HEK293 (cell line): ENCODE data around the gene AGAP3.
A peak's percentile ranks its signal among the peaks of the same experiment; 100 is the strongest.

Source experiments
- CTCF ChIA-PET: fragments of 350-600 bp; formaldehyde crosslinking; extraction: SDS; loops from one replicate; lab custom pipeline; 2021; ENCODE audit warnings: antibody characterized with exemption; lab: Yijun Ruan, JAX
- POLR2A ChIA-PET: fragments of 300-600 bp; formaldehyde crosslinking; extraction: SDS; loops from one replicate; lab custom pipeline; 2020; ENCODE audit warnings: antibody characterized with exemption, inconsistent platforms; lab: Yijun Ruan, JAX
- H3K27ac ChIP-seq: fragments of 200-500 bp; sonication (Bioruptor generic); 2 replicates; pipeline ENCODE4 v1.5.1; 2014; ENCODE audit warnings: low read depth, low read length, control low read depth, inconsistent platforms; ENCODE audit errors: extremely low read depth
- H3K36me3 ChIP-seq, 2 experiments: fragments of 200-500 bp in 1 of 2; sonication (Bioruptor generic) in 1 of 2; 1 replicate in 1 of 2; 2 replicates in 1 of 2; pipeline ENCODE4 v1.5.1; 2014 to 2017; ENCODE audit warnings: inconsistent platforms in 2 of 2, low read length in 2 of 2; ENCODE audit not compliant: control insufficient read depth in 2 of 2, insufficient read depth in 1 of 2
- H3K4me1 ChIP-seq: fragments of 200-500 bp; sonication (Bioruptor generic); 2 replicates; pipeline ENCODE4 v1.5.1; 2014; ENCODE audit warnings: mild to moderate bottlenecking, low read length, inconsistent platforms; ENCODE audit not compliant: control insufficient read depth, insufficient read depth
- H3K4me3 ChIP-seq: 2 replicates; pipeline ENCODE4 v1.5.1; 2011; ENCODE audit warnings: low read depth, mild to moderate bottlenecking, control low read depth, low read length, moderate library complexity
- H3K9me3 ChIP-seq: fragments of 200-500 bp; sonication (Bioruptor generic); 2 replicates; pipeline ENCODE4 v1.5.1; 2014; ENCODE audit warnings: low read depth, low read length, inconsistent platforms; ENCODE audit not compliant: control insufficient read depth, insufficient read depth
- KLF9 ChIP-seq: fragments of 450-650 bp; formaldehyde crosslinking; IDR thresholded peaks from 2 replicates; pipeline ENCODE4 v1.5.1; 2016; ENCODE audit warnings: missing biosample characterization, missing genetic modification characterization, low read depth
- MYNN ChIP-seq: fragments of 450-650 bp; formaldehyde crosslinking; IDR thresholded peaks from 2 replicates; pipeline ENCODE4 v1.5.1; 2016; ENCODE audit warnings: missing biosample characterization, missing genetic modification characterization, borderline replicate concordance
- MZF1 ChIP-seq: fragments of 450-650 bp; formaldehyde crosslinking; IDR thresholded peaks from 2 replicates; pipeline ENCODE4 v1.5.1; 2017; ENCODE audit warnings: missing biosample characterization, missing genetic modification characterization, borderline replicate concordance
- OSR2 ChIP-seq: fragments of 450-650 bp; formaldehyde crosslinking; IDR thresholded peaks from 2 replicates; pipeline ENCODE4 v1.5.1; 2016; ENCODE audit warnings: missing biosample characterization, missing genetic modification characterization
- ZFP41 ChIP-seq: fragments of 450-650 bp; formaldehyde crosslinking; IDR thresholded peaks from 2 replicates; pipeline ENCODE4 v1.5.1; 2016; ENCODE audit warnings: missing biosample characterization, missing genetic modification characterization, borderline replicate concordance
- ZIC2 ChIP-seq: fragments of 450-650 bp; formaldehyde crosslinking; IDR thresholded peaks from 2 replicates; pipeline ENCODE4 v1.5.1; 2016; ENCODE audit warnings: missing biosample characterization, missing genetic modification characterization
- ZNF121 ChIP-seq: fragments of 450-650 bp; formaldehyde crosslinking; IDR thresholded peaks from 2 replicates; pipeline ENCODE4 v1.5.1; 2016; ENCODE audit warnings: missing biosample characterization, missing genetic modification characterization
- ZNF19 ChIP-seq: fragments of 450-650 bp; formaldehyde crosslinking; IDR thresholded peaks from 2 replicates; pipeline ENCODE4; 2016; ENCODE audit warnings: missing biosample characterization, missing genetic modification characterization, low read depth
- ZNF221 ChIP-seq: fragments of 450-650 bp; formaldehyde crosslinking; IDR thresholded peaks from 2 replicates; pipeline ENCODE4 v1.5.1; 2017; ENCODE audit warnings: missing biosample characterization, missing genetic modification characterization, borderline replicate concordance
- ZNF292 ChIP-seq: fragments of 450-650 bp; formaldehyde crosslinking; IDR thresholded peaks from 2 replicates; pipeline ENCODE4 v1.5.1; 2016; ENCODE audit warnings: low read depth, missing biosample characterization, missing genetic modification characterization, borderline replicate concordance
- ZNF394 ChIP-seq: fragments of 450-650 bp; formaldehyde crosslinking; IDR thresholded peaks from 2 replicates; pipeline ENCODE4 v1.5.1; 2016; ENCODE audit warnings: missing biosample characterization, missing genetic modification characterization, mild to moderate bottlenecking, moderate library complexity, borderline replicate concordance
- ZNF48 ChIP-seq: fragments of 450-650 bp; formaldehyde crosslinking; IDR thresholded peaks from 2 replicates; pipeline ENCODE4 v1.5.1; 2016; ENCODE audit warnings: missing biosample characterization, missing genetic modification characterization
- ZNF701 ChIP-seq: fragments of 450-650 bp; formaldehyde crosslinking; IDR thresholded peaks from 2 replicates; pipeline ENCODE4 v1.5.1; 2016; ENCODE audit warnings: missing biosample characterization, missing genetic modification characterization
- ZNF776 ChIP-seq: fragments of 450-650 bp; formaldehyde crosslinking; IDR thresholded peaks from 2 replicates; pipeline ENCODE4 v1.5.0; 2017; ENCODE audit warnings: missing biosample characterization, missing genetic modification characterization, borderline replicate concordance
- ZNF777 ChIP-seq: fragments of 450-650 bp; formaldehyde crosslinking; IDR thresholded peaks from 2 replicates; pipeline ENCODE4 v1.5.1; 2017; ENCODE audit warnings: missing biosample characterization, missing genetic modification characterization, borderline replicate concordance
- ZSCAN23 ChIP-seq: fragments of 450-650 bp; formaldehyde crosslinking; IDR thresholded peaks from 2 replicates; pipeline ENCODE4 v1.5.1; 2016; ENCODE audit warnings: missing biosample characterization, missing genetic modification characterization
- TF ChIP-seq, protein P1 (sequence below): fragments of 450-650 bp; formaldehyde crosslinking; IDR thresholded peaks from 2 replicates; pipeline ENCODE4 v1.5.1; 2016; ENCODE audit warnings: missing biosample characterization, missing genetic modification characterization
- TF ChIP-seq, protein P2 (sequence below): fragments of 450-650 bp; formaldehyde crosslinking; IDR thresholded peaks from 2 replicates; pipeline ENCODE4 v1.5.1; 2017; ENCODE audit warnings: missing biosample characterization, missing genetic modification characterization
- TF ChIP-seq, protein P3 (sequence below): fragments of 450-650 bp; formaldehyde crosslinking; IDR thresholded peaks from 2 replicates; pipeline ENCODE4 v1.5.1; 2016; ENCODE audit warnings: missing biosample characterization, missing genetic modification characterization
- TF ChIP-seq, protein P4 (sequence below): fragments of 450-650 bp; formaldehyde crosslinking; IDR thresholded peaks from 2 replicates; pipeline ENCODE4; 2016; ENCODE audit warnings: missing biosample characterization, missing genetic modification characterization
- TF ChIP-seq, protein P5 (sequence below): fragments of 450-650 bp; formaldehyde crosslinking; IDR thresholded peaks from 2 replicates; pipeline ENCODE4 v1.5.1; 2016; ENCODE audit warnings: missing biosample characterization, missing genetic modification characterization
- TF ChIP-seq, protein P6 (sequence below): fragments of 450-650 bp; formaldehyde crosslinking; IDR thresholded peaks from 2 replicates; pipeline ENCODE4 v1.5.1; 2016; ENCODE audit warnings: missing biosample characterization, missing genetic modification characterization

The AGAP3 gene

DNA sequence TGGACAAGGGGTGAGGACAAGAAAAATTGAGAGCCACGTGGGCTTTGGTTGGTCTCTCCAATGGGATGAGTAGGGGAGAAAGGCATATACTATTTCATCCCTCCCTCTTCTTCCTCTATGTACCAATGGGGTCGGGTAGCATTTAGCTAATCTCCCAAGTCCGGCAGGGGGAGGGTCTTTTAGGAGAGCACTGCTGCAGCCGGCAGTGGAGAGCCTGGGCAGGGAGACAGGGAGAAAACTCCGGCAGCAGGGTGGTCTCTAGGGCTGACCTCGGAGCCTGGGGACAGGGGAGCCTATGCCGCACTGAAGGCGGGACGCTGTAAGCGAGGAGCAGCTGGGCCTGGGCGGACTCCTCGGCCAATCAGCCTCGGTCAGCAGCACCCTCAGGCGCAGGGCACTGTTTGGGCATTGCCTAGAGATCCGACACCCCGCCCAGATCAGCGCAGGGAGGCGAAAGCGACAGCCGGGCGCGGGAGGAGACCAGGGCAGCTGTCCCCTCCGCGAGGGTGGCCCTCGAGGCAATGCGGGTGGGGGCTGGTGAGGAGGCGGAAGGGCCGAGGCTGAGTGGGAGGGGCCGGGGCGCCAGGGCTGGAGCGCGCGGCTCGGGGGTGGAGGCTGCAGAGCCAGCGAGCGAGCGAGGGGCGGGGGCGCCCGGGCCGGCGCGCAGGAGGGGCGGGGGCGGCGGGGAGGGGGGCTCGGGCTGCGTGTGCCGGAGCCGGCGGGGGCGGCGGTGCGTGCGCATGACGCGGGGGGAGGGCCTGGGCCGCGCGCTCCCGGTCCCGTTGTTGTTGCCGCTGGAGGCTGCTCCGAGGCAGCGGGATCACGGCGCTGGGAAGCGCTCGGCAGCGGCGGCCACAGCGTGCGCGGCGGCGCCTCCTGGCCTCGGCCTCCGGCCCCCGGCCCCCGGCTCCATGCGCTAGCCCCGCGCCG, at the start of gene AGAP3:
TSS of gene AGAP3 (plus strand) at position 785 of the 930 bp plus-strand sequence. CDS start 267 bp downstream, outside the sequence.
- Histone ChIP-seq H3K27ac (peak within 1 kb of the TSS; percentile 82), H3K36me3 (peaks cover 0 to 15% of the 10 kb centered on the region in 2 experiments; a peak in 1 of 3 replicates), H3K4me1 (peaks cover 7% of the 10 kb centered on the region), H3K9me3 (no peaks in the 10 kb centered on the region), H3K4me3 (peak within 1 kb of the TSS; percentile 80)
- CTCF ChIA-PET = interaction anchor here (0.6 to 2.2 kb wide), 10 partner anchors 21 to 75 kb away, joined by 3 to 19 read pairs (median 5); no protein-coding TSS in a partner anchor
- POLR2A ChIA-PET = interaction anchor here (1.2 to 3.0 kb wide), 7 partner anchors 9 to 151 kb away, joined by 3 to 16 read pairs (median 6); partner anchors contain the start of genes ABCB8 and ABCF2
- TF ChIP-seq, protein P1, sequence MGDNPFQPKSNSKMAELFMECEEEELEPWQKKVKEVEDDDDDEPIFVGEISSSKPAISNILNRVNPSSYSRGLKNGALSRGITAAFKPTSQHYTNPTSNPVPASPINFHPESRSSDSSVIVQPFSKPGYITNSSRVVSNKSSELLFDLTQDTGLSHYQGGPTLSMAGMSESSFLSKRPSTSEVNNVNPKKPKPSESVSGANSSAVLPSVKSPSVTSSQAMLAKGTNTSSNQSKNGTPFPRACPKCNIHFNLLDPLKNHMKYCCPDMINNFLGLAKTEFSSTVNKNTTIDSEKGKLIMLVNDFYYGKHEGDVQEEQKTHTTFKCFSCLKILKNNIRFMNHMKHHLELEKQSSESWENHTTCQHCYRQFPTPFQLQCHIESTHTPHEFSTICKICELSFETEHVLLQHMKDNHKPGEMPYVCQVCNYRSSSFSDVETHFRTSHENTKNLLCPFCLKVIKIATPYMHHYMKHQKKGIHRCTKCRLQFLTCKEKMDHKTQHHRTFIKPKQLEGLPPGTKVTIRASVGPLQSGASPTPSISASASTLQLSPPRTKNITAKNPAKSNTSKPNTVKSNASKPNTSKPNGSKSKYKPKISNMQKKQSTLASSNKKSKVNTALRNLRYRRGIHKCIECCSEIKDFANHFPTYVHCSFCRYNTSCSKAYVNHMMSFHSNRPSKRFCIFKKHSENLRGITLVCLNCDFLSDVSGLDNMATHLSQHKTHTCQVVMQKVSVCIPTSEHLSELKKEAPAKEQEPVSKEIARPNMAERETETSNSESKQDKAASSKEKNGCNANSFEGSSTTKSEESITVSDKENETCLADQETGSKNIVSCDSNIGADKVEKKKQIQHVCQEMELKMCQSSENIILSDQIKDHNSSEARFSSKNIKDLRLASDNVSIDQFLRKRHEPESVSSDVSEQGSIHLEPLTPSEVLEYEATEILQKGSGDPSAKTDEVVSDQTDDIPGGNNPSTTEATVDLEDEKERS (tag by site-specific recombination) = no peak
- TF ChIP-seq ZNF221 (tag by site-specific recombination) (no peak), MYNN (tag by site-specific recombination) (no peak), ZNF776 (tag by site-specific recombination) (no peak), ZFP41 (tag by site-specific recombination) (no peak), ZIC2 (peak; percentile 58), OSR2 (no peak), ZSCAN23 (tag by site-specific recombination) (no peak), ZNF292 (tag by site-specific recombination) (no peak), ZNF777 (tag by site-specific recombination) (no peak; the same call in 1 of the 2 replicates), KLF9 (tag by site-specific recombination) (peak; percentile 86), ZNF121 (no peak), ZNF394 (tag by site-specific recombination) (peak; percentile 86), ZNF701 (tag by site-specific recombination) (no peak), MZF1 (no peak), ZNF19 (tag by site-specific recombination) (no peak), ZNF48 (tag by site-specific recombination) (no peak)
- TF ChIP-seq, protein P2, sequence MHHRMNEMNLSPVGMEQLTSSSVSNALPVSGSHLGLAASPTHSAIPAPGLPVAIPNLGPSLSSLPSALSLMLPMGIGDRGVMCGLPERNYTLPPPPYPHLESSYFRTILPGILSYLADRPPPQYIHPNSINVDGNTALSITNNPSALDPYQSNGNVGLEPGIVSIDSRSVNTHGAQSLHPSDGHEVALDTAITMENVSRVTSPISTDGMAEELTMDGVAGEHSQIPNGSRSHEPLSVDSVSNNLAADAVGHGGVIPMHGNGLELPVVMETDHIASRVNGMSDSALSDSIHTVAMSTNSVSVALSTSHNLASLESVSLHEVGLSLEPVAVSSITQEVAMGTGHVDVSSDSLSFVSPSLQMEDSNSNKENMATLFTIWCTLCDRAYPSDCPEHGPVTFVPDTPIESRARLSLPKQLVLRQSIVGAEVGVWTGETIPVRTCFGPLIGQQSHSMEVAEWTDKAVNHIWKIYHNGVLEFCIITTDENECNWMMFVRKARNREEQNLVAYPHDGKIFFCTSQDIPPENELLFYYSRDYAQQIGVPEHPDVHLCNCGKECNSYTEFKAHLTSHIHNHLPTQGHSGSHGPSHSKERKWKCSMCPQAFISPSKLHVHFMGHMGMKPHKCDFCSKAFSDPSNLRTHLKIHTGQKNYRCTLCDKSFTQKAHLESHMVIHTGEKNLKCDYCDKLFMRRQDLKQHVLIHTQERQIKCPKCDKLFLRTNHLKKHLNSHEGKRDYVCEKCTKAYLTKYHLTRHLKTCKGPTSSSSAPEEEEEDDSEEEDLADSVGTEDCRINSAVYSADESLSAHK (tag by site-specific recombination) = no peak
- TF ChIP-seq, protein P3, sequence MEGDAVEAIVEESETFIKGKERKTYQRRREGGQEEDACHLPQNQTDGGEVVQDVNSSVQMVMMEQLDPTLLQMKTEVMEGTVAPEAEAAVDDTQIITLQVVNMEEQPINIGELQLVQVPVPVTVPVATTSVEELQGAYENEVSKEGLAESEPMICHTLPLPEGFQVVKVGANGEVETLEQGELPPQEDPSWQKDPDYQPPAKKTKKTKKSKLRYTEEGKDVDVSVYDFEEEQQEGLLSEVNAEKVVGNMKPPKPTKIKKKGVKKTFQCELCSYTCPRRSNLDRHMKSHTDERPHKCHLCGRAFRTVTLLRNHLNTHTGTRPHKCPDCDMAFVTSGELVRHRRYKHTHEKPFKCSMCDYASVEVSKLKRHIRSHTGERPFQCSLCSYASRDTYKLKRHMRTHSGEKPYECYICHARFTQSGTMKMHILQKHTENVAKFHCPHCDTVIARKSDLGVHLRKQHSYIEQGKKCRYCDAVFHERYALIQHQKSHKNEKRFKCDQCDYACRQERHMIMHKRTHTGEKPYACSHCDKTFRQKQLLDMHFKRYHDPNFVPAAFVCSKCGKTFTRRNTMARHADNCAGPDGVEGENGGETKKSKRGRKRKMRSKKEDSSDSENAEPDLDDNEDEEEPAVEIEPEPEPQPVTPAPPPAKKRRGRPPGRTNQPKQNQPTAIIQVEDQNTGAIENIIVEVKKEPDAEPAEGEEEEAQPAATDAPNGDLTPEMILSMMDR = no peak; the same call in 1 of the 2 replicates
- TF ChIP-seq, protein P4, sequence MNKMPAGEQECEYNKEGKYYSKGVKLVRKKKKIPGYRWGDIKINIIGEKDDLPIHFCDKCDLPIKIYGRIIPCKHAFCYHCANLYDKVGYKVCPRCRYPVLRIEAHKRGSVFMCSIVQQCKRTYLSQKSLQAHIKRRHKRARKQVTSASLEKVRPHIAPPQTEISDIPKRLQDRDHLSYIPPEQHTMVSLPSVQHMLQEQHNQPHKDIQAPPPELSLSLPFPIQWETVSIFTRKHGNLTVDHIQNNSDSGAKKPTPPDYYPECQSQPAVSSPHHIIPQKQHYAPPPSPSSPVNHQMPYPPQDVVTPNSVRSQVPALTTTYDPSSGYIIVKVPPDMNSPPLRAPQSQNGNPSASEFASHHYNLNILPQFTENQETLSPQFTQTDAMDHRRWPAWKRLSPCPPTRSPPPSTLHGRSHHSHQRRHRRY (tag by site-specific recombination) = no peak
- TF ChIP-seq, protein P5, sequence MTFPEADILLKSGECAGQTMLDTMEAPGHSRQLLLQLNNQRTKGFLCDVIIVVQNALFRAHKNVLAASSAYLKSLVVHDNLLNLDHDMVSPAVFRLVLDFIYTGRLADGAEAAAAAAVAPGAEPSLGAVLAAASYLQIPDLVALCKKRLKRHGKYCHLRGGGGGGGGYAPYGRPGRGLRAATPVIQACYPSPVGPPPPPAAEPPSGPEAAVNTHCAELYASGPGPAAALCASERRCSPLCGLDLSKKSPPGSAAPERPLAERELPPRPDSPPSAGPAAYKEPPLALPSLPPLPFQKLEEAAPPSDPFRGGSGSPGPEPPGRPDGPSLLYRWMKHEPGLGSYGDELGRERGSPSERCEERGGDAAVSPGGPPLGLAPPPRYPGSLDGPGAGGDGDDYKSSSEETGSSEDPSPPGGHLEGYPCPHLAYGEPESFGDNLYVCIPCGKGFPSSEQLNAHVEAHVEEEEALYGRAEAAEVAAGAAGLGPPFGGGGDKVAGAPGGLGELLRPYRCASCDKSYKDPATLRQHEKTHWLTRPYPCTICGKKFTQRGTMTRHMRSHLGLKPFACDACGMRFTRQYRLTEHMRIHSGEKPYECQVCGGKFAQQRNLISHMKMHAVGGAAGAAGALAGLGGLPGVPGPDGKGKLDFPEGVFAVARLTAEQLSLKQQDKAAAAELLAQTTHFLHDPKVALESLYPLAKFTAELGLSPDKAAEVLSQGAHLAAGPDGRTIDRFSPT (tag by site-specific recombination) = peak; percentile 90
- TF ChIP-seq, protein P6, sequence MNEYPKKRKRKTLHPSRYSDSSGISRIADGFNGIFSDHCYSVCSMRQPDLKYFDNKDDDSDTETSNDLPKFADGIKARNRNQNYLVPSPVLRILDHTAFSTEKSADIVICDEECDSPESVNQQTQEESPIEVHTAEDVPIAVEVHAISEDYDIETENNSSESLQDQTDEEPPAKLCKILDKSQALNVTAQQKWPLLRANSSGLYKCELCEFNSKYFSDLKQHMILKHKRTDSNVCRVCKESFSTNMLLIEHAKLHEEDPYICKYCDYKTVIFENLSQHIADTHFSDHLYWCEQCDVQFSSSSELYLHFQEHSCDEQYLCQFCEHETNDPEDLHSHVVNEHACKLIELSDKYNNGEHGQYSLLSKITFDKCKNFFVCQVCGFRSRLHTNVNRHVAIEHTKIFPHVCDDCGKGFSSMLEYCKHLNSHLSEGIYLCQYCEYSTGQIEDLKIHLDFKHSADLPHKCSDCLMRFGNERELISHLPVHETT = no peak
